GM21390 (cell line): ENCODE results near the gene ARHGEF2.

Source experiments
- ATAC-seq: cut with Tn5 transposase; IDR thresholded peaks from one replicate; pipeline ENCODE4 v1.9.1; 2021; ENCODE audit not compliant: unreplicated experiment

The ARHGEF2 gene

DNA sequence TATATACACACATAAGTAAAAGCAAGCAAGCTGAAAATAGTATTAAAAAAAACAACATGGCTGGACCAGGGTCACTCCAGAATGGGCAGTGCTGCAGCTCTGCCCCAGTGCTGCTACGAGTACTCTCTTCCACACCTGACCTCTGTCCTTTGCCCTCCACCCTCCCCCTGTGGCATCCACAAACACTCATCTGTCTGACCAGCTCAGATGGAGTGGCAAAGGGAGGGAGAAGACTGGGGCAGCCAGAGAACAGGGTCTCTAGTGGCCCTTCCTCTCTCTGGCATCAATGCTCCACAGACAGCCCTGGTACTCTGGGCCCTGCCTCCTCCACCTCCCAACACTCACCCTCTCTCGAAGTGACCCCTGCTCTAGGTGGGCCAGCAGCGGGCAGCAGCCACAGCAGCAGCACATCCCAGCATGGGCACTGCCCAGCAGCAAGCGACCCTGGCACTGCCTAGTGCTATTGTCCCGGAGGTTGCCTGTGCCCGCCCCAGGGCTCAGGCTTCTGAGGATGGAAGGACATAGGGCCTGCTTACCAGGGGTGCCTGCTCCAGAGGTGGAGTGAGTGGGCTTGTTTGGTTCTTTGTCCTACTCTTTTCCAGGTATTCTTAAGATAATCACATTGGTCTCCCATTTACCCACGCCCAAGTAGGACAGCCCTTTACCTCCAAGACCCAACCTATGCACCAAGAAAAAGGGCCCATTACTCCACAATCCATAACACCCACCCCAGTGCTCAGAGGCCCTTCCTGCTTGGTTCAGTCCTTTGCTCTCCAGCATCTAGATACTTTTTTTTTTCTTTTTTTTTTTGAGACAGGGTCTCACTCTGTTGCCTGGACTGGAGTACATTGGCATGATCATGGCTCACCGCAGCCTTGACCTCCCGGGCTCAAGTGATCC is 6.2 kb downstream of the ARHGEF2 start:
- ATAC-seq, result no peak

DNA sequence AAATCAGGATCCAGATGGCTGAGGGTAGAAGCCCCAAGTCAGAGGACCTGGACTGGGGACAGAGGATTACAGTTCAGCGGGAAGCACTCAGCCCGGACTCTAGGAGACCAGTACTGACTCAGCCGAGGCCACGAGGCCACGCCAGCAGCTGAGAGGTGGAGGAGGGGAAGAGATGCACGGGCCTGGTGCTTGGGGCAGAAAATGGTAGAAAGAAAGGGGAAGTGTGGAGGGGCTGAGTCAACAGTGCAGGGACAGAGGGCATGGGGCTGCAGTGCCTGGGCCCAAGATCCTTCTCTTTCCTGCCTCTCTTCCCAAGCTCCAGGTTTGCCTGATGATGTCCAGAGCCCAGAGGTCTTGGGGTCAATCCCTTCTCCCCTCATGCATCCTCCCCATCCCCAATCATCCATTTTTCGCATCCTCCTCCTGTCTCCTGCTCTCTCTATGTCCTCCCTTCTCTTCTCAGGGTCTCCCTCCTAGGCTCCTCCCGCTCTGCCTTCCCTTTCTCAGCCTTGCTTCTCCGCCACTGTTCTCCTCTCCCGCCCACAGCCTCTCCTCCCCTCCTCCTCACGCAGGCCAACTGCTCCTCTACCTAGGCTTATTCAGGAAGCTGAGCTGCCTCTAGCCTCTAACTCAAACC is 7.7 kb downstream of the ARHGEF2 start:
- ATAC-seq, result peak; percentile 71

DNA sequence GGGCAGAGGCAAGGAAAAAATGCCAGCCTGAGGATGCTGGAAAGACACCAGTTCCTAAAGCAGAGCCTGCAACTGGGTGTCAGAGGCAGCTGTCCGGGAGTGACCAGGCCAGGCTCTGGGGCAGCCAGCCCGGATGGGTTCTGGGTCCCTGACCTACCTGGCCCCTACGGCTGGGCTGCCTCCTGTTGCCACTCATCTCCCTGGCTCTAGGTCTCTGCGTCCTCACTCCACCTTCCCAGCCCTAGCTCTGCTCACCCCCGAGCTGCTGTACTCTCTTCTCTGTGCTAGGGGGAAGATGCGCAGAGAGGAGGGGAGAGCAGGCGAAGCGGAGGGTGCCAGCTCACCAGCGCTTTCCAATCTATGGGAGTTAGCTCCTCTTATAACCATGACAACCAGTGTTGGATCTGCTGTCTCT is 9.0 kb downstream of the ARHGEF2 start:
- no peak for ATAC-seq

DNA sequence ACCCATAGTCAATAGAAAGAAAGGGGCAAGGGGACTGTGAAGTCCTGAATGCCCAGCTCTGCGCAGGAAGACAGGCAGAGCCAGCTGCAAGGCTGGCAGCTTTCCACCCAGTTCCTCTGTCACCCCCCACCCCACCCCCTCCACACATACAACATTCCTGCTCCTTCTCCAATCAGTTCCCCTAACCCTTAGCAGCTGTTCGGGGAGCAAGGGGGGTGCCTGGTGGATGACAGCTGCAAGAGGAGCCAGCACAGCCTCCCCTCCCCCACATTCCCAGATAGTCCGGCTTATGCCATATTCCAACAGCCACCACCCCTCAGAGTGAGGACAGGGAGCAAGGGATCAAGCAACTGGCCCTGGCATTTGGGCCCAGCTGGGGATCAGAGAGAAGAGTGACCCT is 9.7 kb downstream of the ARHGEF2 start:
- ATAC-seq, result no peak

DNA sequence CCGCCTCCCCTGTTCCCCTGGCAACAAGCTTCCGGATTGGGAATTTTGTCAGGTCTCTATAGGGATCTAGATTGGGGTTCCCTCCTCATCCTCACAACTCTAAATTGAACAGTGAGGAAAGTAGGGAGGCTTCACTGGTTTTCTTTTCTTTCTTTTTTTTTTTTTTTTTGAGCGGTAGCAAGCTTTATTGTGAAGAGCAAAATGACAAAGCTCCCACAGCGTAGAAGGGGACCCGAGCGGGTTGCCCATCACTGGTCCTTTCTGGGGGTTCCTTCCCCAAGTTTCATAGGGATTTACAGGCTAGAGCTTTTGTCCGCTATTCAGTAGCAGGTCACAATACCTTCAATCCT is 10.3 kb downstream of the ARHGEF2 start:
- ATAC-seq, result no peak

DNA sequence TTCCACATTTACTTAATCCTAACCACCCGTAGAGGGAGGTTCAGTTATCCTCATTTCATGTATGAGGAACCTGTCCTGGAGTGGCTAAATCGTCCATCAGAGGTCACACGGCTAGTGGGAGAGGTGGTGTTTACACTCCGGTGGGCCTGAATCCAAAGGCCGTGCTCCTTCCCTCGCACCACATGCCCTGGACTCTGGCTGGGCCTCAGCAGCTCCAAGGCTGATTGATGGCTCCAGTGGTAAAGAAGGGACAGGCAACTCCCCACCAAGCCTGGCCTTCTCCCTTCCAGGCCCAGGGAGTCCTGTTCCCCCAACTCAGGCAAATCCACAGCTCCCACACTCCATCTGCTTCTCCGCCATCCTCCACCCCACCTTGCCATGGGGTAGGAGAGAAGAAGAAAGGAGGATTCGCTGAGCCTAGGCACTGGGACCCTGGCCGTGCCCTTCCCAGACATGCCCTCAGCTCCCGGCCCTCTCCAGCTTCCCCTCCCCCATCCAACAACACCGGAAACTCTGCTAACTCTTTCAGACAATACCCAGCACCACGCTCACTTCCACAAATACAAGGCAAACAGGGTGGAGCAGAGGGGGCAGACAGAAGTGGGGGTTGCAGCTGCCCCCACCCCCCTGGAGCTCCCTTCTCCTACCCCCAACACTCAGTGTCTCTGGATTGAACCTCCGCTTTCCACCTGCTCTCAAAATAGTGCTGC is 10.9 kb downstream of the ARHGEF2 start:
- ATAC-seq, result no peak

DNA sequence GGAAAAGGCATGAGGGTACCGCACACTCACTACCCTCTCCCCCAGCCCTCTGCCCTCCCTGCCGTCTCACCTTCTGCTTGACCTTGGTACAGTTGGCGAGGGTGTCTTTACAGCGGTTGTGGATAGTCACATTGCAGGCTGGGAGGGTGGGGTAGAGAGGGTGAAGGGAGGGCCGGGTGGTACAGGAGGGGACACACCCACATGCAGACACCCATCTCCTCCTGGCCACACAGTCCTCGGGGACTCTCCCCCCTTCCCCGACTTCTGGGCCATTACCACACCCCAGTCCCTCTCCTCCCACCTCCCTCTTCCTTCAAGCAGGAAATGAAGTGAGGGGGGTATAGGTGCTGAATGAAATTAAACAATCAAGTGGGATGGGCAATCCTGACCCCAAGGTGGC is 11.6 kb downstream of the ARHGEF2 start:
- no peak for ATAC-seq

DNA sequence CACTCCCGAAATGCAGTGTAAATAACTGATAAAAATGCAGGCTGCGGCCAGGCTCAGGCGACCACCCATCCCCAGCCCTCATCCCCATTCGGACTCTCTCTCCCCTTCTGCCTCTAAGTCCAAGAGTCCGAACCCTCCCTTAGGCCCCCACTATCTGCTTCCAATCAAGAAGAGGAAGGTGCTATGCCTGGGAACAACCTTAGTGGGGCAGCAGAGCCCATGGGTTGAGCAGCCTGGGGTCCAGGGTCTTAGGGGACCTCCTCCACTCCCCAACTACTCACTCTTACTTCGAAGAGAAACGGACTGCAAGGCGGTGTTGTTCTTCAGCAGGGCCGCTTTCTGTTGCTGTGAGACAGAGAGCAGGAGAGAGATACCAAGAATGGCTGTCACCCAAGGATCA is 12.2 kb downstream of the ARHGEF2 start:
- no peak for ATAC-seq

DNA sequence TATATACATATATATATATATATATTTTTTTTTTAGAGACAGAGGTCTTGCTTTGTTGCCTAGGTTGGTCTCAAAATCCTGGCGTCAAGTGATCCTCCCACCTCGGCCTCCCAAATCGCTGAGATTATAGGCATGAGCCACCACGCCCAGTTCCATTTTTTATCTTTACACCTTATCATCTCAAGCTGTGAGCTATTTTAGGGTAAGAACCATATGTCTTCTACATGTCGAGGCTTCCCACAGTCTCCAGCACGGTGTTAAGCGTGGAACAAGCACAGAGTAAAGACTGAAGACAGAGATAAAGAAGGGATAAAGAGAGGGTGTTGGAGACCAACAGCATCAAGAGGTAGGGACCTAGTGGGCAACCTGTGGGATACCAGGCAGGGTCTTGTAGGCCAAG is 14.2 kb downstream of the ARHGEF2 start:
- no peak for ATAC-seq

DNA sequence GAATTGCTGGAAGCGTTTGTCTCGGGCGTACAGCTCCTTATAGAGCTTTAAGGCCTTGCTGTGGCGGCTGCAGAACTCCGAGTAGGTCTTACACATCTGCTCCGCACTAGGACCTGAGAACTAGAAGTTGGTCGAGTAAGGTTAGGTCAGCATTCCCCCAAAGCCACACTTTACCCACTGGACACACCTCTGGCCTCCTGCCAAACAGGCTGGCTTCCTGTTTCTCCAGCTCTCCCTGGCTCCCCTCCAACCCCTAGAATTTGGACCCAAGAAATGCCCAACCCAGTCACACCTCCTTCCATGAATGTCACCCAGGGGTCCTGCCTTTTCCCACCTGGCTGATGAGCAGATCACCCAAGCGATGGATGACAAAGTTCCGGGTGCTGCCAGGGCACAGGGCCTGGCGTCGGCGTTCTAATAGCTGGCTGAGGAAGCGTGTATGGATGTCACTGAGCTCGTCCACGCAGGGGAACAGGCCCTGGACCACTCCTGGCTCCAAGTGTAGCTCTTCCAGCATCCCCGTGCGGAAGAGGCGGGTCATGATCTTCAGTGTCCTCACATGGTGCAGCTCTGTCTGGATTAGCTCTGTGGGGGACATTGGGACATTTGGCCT is 15.6 kb downstream of the ARHGEF2 start:
- no peak for ATAC-seq

DNA sequence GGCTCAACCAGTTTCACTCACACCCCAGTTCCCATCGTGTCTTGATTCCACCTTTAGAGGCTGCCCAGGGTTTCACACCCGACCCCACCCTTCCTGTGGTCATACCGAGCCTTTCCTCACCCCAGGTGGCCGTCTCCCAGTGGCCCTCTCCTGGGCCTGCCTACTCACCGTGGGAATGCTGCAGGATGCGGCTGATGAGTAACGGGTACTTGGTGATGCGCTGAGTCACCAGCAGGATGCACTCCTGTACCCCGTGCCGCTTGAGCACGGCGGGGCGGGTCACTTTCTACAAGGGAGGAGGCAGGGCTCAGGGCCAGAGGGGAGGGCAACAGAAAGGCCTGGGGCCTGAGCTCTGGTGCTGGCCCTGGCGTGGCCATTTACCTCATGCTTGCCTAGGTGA is 16.4 kb downstream of the ARHGEF2 start:
- ATAC-seq, result no peak

DNA sequence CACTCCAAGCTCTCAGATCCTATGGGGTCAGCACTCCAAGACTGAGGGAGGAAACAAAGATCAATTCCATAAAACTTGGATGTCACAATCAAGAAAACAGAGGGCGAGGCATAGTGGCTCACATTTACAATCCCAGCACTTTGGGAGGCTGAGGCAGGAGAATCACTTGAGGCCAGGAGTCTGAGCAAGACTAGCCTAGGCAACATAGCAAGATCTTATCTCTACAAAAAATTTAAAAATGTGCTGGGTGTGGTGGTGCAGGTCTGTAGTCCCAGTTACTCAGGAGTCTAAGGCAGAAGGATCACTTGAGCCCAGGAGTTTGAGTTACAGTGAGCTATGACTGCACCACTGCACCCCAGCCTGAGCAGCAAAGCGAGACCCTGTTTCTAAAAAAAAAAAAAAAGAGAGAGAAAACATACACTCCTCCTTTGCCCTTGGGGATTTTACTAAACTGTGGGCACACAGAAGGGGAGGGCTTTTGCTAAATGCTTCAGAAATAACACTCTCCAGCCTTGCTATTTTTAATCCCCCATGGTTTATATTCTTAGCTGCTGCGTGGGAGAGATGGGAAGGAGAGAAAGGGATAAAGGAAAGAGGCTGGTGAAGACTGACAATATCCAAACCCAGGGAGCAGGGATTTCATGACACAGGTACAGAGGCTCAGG is 18.1 kb downstream of the ARHGEF2 start:
- ATAC-seq, result no peak

DNA sequence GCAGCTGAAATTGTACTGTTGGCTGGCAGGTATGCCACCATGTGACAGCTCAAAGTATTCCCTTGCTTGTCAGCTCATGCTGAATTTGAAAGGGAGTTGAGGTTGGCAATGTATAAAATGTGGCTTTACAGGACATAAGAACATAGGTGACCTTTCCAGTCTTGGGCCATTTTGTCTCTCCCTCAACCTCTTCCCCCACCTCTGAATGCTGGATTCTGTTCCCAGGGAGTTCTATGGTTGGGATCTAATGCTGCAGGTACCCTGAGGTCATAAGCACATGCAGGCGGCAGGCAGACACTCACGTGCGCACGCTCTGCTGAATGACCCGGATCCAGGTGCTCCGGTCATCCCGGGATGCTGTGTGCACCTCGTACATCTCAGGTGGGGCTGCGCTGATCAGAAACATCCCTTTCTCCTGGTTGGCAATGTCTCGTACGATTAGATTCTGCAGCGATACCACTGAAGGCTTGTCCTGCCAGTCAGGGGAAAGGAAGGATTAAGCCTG is 20.9 kb downstream of the ARHGEF2 start:
- no peak for ATAC-seq

DNA sequence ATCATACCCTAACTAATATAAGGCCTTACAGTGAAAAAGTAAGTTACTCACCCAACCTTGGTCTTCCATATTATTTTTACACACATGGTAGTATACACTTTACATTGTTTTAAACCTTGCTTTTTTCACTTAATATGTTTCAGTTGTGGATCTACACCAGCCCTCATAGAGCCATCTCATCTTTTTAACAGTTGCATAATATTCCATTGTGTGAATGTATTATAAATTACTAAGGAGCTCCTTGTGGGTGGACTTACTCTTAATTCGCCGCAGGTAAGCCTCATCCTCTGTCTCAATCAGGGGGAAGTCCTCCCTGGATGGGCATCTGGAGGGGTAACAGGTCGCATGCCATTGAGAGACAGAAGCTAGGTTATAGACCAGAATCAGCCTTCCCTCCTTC is 23.7 kb downstream of the ARHGEF2 start:
- ATAC-seq, result no peak

DNA sequence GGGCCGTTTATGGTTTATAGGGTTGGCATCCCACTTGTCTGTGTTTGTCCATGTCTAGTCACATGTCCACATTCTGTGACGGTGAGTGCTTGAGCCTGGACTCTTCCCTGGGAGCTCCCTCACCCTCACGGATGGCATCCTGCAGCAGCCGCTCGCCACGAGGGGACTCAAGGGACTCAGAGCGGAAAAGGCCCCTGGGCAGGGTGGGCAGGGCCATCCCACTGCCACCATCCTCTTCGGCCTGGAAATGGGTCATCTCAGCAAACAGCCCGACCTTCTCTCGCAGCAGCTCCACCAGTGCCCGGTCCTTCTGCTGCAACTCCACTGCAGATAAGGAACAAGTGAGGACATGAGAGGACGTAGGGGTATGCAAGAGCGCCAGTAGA is 25.8 kb downstream of the ARHGEF2 start:
- no peak for ATAC-seq

DNA sequence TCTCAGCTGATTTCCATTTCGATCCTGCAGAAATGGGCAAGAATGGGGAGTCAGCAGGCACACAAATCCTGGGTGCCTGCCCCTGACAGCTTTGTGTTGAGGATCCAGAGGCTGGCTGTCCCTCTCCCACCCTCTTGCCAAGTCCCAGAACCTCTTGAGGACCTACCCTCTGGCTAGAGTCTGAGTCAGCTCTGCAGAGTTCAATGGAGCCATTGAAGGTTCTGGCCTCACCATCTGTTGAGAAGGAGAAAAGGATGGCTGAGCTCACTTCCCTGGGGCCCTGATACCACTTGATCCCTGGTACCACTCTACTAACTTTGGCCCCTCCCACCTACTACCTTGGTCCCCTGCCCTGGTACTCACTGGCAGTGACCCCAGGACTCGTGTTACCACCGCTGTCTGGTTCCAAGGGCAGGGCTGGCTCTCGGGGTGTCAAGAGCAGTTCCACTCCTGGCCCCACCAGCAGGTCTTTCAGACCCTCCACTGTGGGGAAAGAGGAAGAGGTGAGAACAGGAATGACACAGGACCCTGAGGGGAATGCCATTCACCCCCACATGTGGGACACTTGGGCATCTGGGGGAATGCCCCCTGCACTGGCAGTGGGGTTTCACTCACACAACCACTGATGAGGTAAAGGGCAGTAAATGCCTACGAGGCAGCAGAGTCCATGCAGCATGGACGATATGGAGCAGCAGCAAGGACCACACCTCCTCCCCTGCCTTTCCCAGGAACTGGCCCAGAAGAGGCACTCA is 26.4 kb downstream of the ARHGEF2 start:
- no peak for ATAC-seq

DNA sequence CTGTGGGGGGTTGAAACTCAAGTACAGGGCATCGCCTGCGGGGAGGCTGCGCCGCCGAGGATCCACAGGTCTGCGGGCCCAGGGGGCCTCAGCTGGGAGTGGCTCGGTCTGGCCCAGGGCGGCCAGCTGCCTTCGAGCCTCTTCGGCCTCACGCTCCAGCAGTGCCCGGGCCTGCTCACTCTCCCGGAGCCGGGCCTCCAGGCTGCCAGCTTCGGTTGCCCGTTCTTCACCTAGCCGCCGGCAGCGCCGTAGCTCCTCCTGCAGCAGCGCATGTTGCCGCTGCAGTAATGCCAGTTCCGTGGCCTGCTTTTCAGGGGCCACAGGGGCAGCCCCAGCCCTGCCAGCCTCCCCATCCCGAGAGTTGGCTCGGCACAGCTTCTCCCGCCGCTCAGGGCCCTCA is 27.5 kb downstream of the ARHGEF2 start:
- no peak for ATAC-seq

DNA sequence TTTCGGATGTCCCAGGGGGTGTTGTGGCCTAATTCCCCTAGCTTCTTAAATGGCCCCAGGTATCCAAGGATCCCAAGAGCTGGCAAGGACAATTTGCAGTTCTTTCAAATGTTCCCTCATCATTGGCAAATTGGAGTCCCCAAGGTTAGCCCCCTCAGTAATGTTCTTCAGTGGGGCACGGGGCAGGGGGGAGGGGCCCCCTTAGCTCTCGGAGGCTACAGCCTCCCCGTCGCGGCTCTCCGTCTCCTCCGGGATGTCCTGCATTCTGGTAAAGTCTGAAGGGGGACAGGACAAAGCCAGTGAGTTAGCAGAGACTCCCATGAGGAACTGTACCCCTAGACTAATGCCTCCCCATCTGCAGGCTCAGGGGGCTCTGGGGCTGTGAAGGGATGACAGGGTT is 30.6 kb downstream of the ARHGEF2 start:
- no peak for ATAC-seq

DNA sequence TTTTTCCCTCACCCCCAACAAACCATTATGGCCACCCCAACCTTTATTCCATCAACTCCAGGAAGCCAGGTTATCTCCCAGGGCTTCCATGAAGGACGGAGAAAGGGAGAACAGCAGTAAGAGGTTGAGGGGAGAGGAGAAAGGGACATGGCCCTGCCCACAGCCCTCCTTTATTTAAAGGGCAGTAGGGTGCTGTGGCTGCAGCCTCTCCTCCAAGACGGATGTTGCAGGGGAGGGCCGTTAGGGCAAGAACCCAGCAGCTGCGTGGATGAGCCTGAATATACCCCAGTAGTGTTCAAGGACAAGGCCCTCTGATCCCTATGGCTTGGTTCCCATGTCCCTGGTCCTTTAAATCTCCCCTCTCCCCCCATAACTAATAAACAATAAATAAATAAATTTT is 31.1 kb downstream of the ARHGEF2 start:
- no peak for ATAC-seq

DNA sequence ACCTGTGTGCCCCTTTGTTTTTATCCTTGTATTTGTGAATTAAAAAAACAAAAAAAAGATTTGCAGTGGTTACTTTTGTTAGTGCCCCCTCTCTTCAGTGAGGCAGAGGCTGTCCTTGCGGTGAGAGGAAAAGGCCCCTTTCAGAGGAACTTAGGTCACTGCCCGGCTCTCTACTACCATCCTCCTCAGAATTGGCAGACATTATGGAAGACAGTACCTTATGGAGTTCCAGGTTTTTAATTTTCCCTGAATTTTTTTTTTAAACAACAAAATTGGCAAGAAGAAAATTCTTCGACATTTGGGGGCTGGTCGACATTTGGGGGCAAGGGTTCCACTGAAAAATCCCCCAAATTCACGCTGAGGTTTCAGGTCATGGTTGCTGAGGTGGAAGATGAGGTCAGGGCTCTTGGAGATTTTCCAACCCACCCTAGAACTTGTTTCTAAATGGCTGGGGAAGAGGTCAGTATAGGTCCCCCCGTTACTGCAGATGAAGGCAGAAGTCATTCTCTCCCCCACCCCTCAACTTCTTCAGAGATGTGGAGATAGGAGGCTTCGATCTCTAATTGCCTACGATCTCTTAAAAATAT is 31.6 kb downstream of the ARHGEF2 start:
- peak; percentile 10 for ATAC-seq
